Endodermal cell (in vitro differentiated cells): Measurements from ENCODE around the gene ADAMTS2. TPM values are rescaled to one million over a fixed set of nuclear protein-coding genes. Genes with fewer than 3 reads are reported as not detected.

ENCODE experiments used
- DNase-seq: peaks from one replicate; pipeline ENCODE4 v3.0.0-alpha.2; 2017
- H3K27ac ChIP-seq: 2 replicates; pipeline ENCODE4 v1.5.1; 2013; ENCODE audit warnings: mild to moderate bottlenecking, low read depth, low read length, moderate library complexity
- H3K27me3 ChIP-seq: 2 replicates; pipeline ENCODE4 v1.6.1; 2013; ENCODE audit warnings: mild to moderate bottlenecking, low read length, moderate library complexity; ENCODE audit not compliant: insufficient read depth, control insufficient read depth, poor library complexity, severe bottlenecking
- H3K36me3 ChIP-seq: 2 replicates; pipeline ENCODE4 v1.7.0; 2013; ENCODE audit warnings: mild to moderate bottlenecking, low read length, moderate library complexity; ENCODE audit not compliant: control insufficient read depth, insufficient read depth
- H3K4me1 ChIP-seq: one replicate; pipeline ENCODE4 v1.7.0; 2013; ENCODE audit warnings: low read length; ENCODE audit not compliant: control insufficient read depth, insufficient read depth
- H3K4me3 ChIP-seq: 2 replicates; pipeline ENCODE4 v1.5.1; 2013; ENCODE audit warnings: mild to moderate bottlenecking, low read length, moderate library complexity
- H3K9ac ChIP-seq: 2 replicates; pipeline ENCODE4 v1.6.1; 2013; ENCODE audit warnings: mild to moderate bottlenecking, low read length, moderate library complexity; ENCODE audit not compliant: poor library complexity, severe bottlenecking; ENCODE audit errors: extremely low read depth
- H3K9me3 ChIP-seq: 2 replicates; pipeline ENCODE4 v1.6.1; 2013; ENCODE audit warnings: mild to moderate bottlenecking, low read length, moderate library complexity; ENCODE audit not compliant: control insufficient read depth
- H3K27ac Mint-ChIP-seq: 2 replicates; pipeline ENCODE4 v1.8.0; 2020; ENCODE audit warnings: mixed read lengths
- H3K27me3 Mint-ChIP-seq: 2 replicates; pipeline ENCODE4 v1.8.0; 2021; ENCODE audit warnings: mild to moderate bottlenecking, mixed read lengths; ENCODE audit not compliant: insufficient read depth
- H3K36me3 Mint-ChIP-seq: 2 replicates; pipeline ENCODE4 v1.8.0; 2020; ENCODE audit warnings: low read depth, mixed read lengths
- H3K4me1 Mint-ChIP-seq: 2 replicates; pipeline ENCODE4 v1.8.0; 2020; ENCODE audit warnings: mixed read lengths
- H3K4me3 Mint-ChIP-seq: 2 replicates; pipeline ENCODE4 v1.8.0; 2020; ENCODE audit warnings: mild to moderate bottlenecking, moderate library complexity, mixed read lengths
- H3K9me3 Mint-ChIP-seq: 2 replicates; pipeline ENCODE4 v1.8.0; 2020; ENCODE audit warnings: mild to moderate bottlenecking, mixed read lengths
- WGBS, 2 experiments: methylation state at CpG; one replicate each; pipeline versions ENCODE4 v1.1.5 to v1.1.7; 2013; ENCODE audit warnings: missing lambda C conversion rate in 2 of 2, mixed read lengths in 1 of 2; ENCODE audit not compliant: insufficient coverage in 1 of 2, insufficient read length in 1 of 2; 5-methylcytosine and 5-hydroxymethylcytosine counted together
- total RNA-seq, 2 donors: library from RNA; stranded (reverse); fragmentation: NEBNext Ultra II Directional in 1 of 2; extraction: Animal tissue kit (Norgen Biotek cat#: 25700) in 1 of 2; gene quantifications; 2 replicates in 1 of 2; 3 replicates in 1 of 2; pipeline ENCODE4 v1.2.1, GENCODE V29; 2021
- TF ChIP-seq, protein P1 (sequence below): fragments of 200-600 bp; sonication (generic); conservative IDR thresholded peaks from 2 replicates; pipeline ENCODE4 v1.5.0; 2021; ENCODE audit warnings: antibody characterized with exemption, mild to moderate bottlenecking

Gene ADAMTS2
- total RNA-seq, 2 donors from 2014 or later: 1.2 to 2.6 TPM

DNA sequence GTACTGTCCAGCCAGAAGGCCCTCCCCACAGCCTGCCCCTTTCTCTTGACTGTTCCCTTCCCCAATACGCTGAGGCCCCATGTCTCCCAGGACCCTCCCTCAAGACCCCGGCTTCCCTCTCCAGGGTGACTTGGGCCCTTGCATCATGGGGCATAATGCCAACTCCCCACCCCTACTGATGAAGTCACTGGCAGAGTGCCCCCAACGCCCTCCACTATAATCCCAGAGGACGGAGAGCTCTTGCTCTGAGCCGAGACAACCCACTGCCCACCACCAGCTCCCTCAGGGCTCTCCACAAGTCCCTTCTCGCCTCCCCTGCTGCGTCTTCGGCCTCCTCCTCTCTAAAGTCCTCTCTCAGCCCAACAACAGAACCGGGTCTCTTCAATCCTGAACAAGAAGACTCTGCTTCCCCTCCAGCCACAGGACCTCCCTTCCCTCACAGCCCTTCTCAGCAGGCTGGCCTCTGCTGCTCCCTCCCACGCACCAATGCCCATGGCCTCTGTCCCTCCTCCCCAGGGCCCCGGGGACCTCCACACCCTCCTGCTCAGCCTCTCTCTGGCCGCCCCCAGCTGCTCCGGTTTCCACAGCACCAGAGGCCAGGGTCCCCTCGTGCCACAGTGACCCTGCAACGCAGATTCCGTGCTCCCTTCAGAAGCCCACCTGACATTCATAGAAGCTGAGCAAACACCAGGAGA lies 47.6 kb downstream of the ADAMTS2 start:
- H3K9me3 Mint-ChIP-seq: peaks cover 25% of the 10 kb centered on the region
- Histone ChIP-seq H3K4me3 (no peak overlapping the region), H3K36me3 (no peaks in the 10 kb centered on the region), H3K27ac (no peak overlapping the region), H3K9ac (no peak overlapping the region), H3K9me3 (peaks cover 8% of the 10 kb centered on the region), H3K27me3 (no peaks in the 10 kb centered on the region), H3K4me1 (no peaks in the 10 kb centered on the region)
- WGBS, 2 experiments: 90 to 91% methylated on average over 5 to 16 of the region's 16 CpGs
- H3K4me3 Mint-ChIP-seq: no peak overlapping the region
- peak overlapping the region; percentile 64 for H3K27ac Mint-ChIP-seq
- H3K4me1 Mint-ChIP-seq: peaks cover 6% of the 10 kb centered on the region
- no peaks in the 10 kb centered on the region for H3K36me3 Mint-ChIP-seq
- DNase-seq: no peak
- no peaks in the 10 kb centered on the region for H3K27me3 Mint-ChIP-seq
- TF ChIP-seq, protein P1, sequence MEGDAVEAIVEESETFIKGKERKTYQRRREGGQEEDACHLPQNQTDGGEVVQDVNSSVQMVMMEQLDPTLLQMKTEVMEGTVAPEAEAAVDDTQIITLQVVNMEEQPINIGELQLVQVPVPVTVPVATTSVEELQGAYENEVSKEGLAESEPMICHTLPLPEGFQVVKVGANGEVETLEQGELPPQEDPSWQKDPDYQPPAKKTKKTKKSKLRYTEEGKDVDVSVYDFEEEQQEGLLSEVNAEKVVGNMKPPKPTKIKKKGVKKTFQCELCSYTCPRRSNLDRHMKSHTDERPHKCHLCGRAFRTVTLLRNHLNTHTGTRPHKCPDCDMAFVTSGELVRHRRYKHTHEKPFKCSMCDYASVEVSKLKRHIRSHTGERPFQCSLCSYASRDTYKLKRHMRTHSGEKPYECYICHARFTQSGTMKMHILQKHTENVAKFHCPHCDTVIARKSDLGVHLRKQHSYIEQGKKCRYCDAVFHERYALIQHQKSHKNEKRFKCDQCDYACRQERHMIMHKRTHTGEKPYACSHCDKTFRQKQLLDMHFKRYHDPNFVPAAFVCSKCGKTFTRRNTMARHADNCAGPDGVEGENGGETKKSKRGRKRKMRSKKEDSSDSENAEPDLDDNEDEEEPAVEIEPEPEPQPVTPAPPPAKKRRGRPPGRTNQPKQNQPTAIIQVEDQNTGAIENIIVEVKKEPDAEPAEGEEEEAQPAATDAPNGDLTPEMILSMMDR: no peak

DNA sequence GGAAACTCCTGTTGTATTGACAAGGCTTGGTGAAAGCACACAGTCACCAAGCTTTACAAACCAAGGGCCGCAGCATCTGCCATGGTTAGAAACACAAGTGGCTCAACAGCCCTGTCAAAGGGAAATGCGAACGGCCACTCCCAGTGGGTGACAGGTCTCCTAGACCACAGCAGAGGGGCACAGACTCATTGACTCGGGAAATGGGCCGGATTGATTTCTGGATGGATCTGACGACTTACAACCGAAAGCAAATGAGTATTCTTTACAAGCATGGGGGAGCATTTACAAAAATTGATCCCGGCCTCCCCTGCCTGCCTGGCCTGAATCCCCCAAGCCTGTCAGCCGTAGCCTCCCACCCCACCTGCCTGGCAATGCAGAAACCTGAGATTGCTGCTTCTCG lies 48.2 kb downstream of the ADAMTS2 start:
- TF ChIP-seq, protein P1: no peak
- H3K36me3 Mint-ChIP-seq: no peaks in the 10 kb centered on the region

DNA sequence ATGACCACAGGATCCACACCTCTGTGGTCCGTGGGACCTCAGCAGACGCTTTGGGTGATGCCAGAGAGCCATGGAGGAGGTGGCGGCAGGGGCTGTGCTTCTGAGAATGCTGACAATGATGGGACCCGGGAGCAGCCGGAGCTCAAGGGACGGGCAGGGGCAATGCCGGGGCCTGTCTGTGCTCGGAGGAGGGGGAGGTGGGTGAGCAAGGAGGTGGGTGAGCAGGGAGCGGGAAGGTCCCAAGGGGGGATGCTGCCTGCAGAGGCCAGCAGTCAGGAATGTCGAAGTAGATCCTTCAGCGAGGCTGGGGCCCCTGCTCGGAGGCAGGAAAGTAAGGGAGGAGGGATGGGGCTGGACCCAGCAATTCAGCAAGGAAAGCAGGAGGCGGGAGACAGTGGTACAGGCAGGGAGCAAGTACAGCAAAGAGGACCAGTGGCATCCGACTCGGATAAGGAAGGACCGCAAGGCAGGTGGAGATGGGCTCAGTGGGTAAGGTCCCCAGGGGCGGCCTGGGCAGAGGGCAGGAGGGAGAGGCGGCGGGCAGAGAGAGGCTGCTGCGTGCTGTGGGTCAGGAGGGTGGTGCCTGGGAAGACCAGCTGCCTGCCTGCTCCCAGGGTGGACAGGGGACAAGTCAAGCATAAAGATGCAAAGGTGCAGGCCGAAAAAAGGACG lies 49.0 kb downstream of the ADAMTS2 start:
- no peaks in the 10 kb centered on the region for H3K36me3 ChIP-seq
- H3K9ac ChIP-seq: no peak overlapping the region
- no peak overlapping the region for H3K27ac ChIP-seq
- peaks cover 8% of the 10 kb centered on the region for H3K9me3 ChIP-seq
- Mint-ChIP-seq H3K27me3 (no peaks in the 10 kb centered on the region), H3K4me3 (no peak overlapping the region), H3K4me1 (peaks cover 6% of the 10 kb centered on the region), H3K27ac (no peak overlapping the region), H3K9me3 (peaks cover 25% of the 10 kb centered on the region), H3K36me3 (no peaks in the 10 kb centered on the region)
- DNase-seq: no peak
- H3K27me3 ChIP-seq: no peaks in the 10 kb centered on the region
- no peaks in the 10 kb centered on the region for H3K4me1 ChIP-seq
- no peak overlapping the region for H3K4me3 ChIP-seq
- TF ChIP-seq, protein P1: no peak
- WGBS, 2 experiments: 92 to 93% methylated on average over 15 to 22 of the region's 22 CpGs

More for the DNA sequence above, 48.2 kb downstream of the ADAMTS2 start:
- Mint-ChIP-seq H3K9me3 (peaks cover 25% of the 10 kb centered on the region), H3K4me1 (peaks cover 6% of the 10 kb centered on the region), H3K27me3 (no peaks in the 10 kb centered on the region), H3K4me3 (no peak overlapping the region), H3K27ac (no peak overlapping the region)
- Histone ChIP-seq H3K27ac (no peak overlapping the region), H3K36me3 (no peaks in the 10 kb centered on the region), H3K9me3 (peaks cover 8% of the 10 kb centered on the region), H3K9ac (no peak overlapping the region), H3K4me1 (no peaks in the 10 kb centered on the region), H3K4me3 (no peak overlapping the region), H3K27me3 (no peaks in the 10 kb centered on the region)
- DNase-seq: no peak
- 88 to 91% methylated on average over 8 to 10 of the region's 10 CpGs for WGBS, 2 experiments
